Prostate gland (tissue), 2 donors: ENCODE results near the gene SDC3.

Source experiments
- CTCF ChIP-seq, 4 experiments: fragments of 200-600 bp in 2 of 4; fragments of 450-650 bp in 2 of 4; sonication (generic) in 2 of 4; IDR thresholded peaks; 1 replicate in 3 of 4; 2 replicates in 1 of 4; pipeline ENCODE4 v1.5.1; 2016 to 2019; ENCODE audit warnings: antibody characterized with exemption in 4 of 4, mild to moderate bottlenecking in 2 of 4, moderate library complexity in 2 of 4
- POLR2A ChIP-seq: fragments of 450-650 bp; IDR thresholded peaks from one replicate; pipeline ENCODE4 v1.6.1; 2016; ENCODE audit warnings: antibody characterized with exemption, mild to moderate bottlenecking

GRCh38 chr1:30872033-30872947 is 36.3 kb downstream of the SDC3 start:
- no peak for TF ChIP-seq CTCF (IDR thresholded peaks at IDR 0.05)
- TF ChIP-seq POLR2A: no peak
